Right kidney (tissue), 1 donor: ENCODE data around the gene ARGLU1.
A peak's percentile ranks its signal among the peaks of the same experiment; 100 is the strongest.

Source experiments
- DNase-seq: peaks from one replicate; pipeline ENCODE4 v3.0.0-alpha.2; 2016

ARGLU1 gene

GRCh38 chr13:106550570-106551135 is 17.3 kb downstream of the ARGLU1 start:
- no peak for DNase-seq

GRCh38 chr13:106548064-106548696 is 19.8 kb downstream of the ARGLU1 start:
- no peak for DNase-seq

GRCh38 chr13:106541826-106542225 is 26.1 kb downstream of the ARGLU1 start:
- DNase-seq: no peak

- no peak for DNase-seq
Measured at GRCh38 chr13:106540613-106541012, 27.3 kb downstream of the ARGLU1 start.

GRCh38 chr13:106537521-106537920 is 30.4 kb downstream of the ARGLU1 start:
- no peak for DNase-seq

- peak; percentile 92 for DNase-seq
Measured at GRCh38 chr13:106536244-106537034, 31.5 kb downstream of the ARGLU1 start.

GRCh38 chr13:106535552-106536243 is 32.2 kb downstream of the ARGLU1 start, which contains the start of gene EFNB2:
EFNB2 (minus strand) TSS chr13:106535662; CDS start chr13:106534964, 698 bp downstream.
- peak; percentile 97 for DNase-seq

- peak; percentile 96 for DNase-seq
Measured at GRCh38 chr13:106534639-106535551, 33.0 kb downstream of the ARGLU1 start.

- DNase-seq: peak; percentile 88
Measured at GRCh38 chr13:106533943-106534638, 33.8 kb downstream of the ARGLU1 start.

GRCh38 chr13:106533101-106533942 is 34.6 kb downstream of the ARGLU1 start:
- peak; percentile 91 for DNase-seq

- peak; percentile 62 for DNase-seq
Measured at GRCh38 chr13:106532111-106532929, 35.6 kb downstream of the ARGLU1 start.

- peak; percentile 52 for DNase-seq
Measured at GRCh38 chr13:106530980-106531481, 36.9 kb downstream of the ARGLU1 start.

- peak; percentile 42 for DNase-seq
Measured at GRCh38 chr13:106530171-106530851, 37.6 kb downstream of the ARGLU1 start.

- DNase-seq: no peak
Measured at GRCh38 chr13:106529415-106530170, 38.3 kb downstream of the ARGLU1 start.

GRCh38 chr13:106528718-106529414 is 39.1 kb downstream of the ARGLU1 start:
- no peak for DNase-seq

GRCh38 chr13:106527826-106528225 is 40.1 kb downstream of the ARGLU1 start:
- DNase-seq: no peak

GRCh38 chr13:106527445-106527801 is 40.5 kb downstream of the ARGLU1 start:
- no peak for DNase-seq
